H1 (cell line): ENCODE results near the gene ST6GALNAC2. TPM values are rescaled to one million over a fixed set of nuclear protein-coding genes. Genes with fewer than 3 reads are reported as not detected.

Source experiments
- CTCF ChIA-PET: fragments of 300-600 bp; sonication (Branson Sonifier 250); formaldehyde crosslinking; loops from one replicate; lab custom pipeline; 2021; ENCODE audit not compliant: partially characterized antibody; lab: Charles Lee
- POLR2A ChIA-PET: fragments of 300-600 bp; sonication (Branson Sonifier 250); formaldehyde crosslinking; loops from one replicate; lab custom pipeline; 2021; ENCODE audit warnings: inconsistent platforms; ENCODE audit not compliant: partially characterized antibody; lab: Charles Lee
- DNase-seq, 2 experiments: peaks; one replicate each; pipeline versions ENCODE4 v3.0.0 to v3.0.0-alpha.2; 2010 to 2022; ENCODE audit warnings: low spot score in 2 of 2, low read depth in 1 of 2, mixed read lengths in 1 of 2
- FAIRE-seq: peaks from 2 replicates; lab custom pipeline; 2011; peaks lifted over from hg19 to GRCh38; lab: Jason Lieb, UNC
- H2AFZ ChIP-seq: 2 replicates; pipeline ENCODE4 v1.8.1; 2012; ENCODE audit warnings: low read length, inconsistent platforms
- H2AK5ac ChIP-seq: 2 replicates; pipeline ENCODE4 v1.6.1; 2013; ENCODE audit warnings: low read depth, low read length
- H2BK120ac ChIP-seq: replicated peaks from 2 replicates; pipeline ENCODE3; 2013; ENCODE audit warnings: low read depth, low read length, inconsistent platforms
- H2BK12ac ChIP-seq: 2 replicates; pipeline ENCODE4 v1.6.1; 2013; ENCODE audit warnings: low read depth, low read length
- H2BK15ac ChIP-seq: 2 replicates; pipeline ENCODE4 v1.6.1; 2013; ENCODE audit warnings: low read length
- H2BK20ac ChIP-seq: 2 replicates; pipeline ENCODE4 v1.6.1; 2013; ENCODE audit warnings: low read length
- H2BK5ac ChIP-seq: 2 replicates; pipeline ENCODE4 v1.6.1; 2013; ENCODE audit warnings: low read depth, low read length
- H3K14ac ChIP-seq: 2 replicates; pipeline ENCODE4 v1.6.1; 2013; ENCODE audit warnings: inconsistent platforms; ENCODE audit not compliant: insufficient read length
- H3K18ac ChIP-seq: 2 replicates; pipeline ENCODE4 v1.6.1; 2013; ENCODE audit warnings: low read length; ENCODE audit errors: extremely low read depth
- H3K23ac ChIP-seq: 2 replicates; pipeline ENCODE4 v1.6.1; 2013; ENCODE audit warnings: inconsistent platforms; ENCODE audit not compliant: insufficient read length
- H3K23me2 ChIP-seq: 2 replicates; pipeline ENCODE4 v1.6.1; 2013; ENCODE audit warnings: low read depth, low read length
- H3K27ac ChIP-seq: 2 replicates; pipeline ENCODE4 v1.6.1; 2011; ENCODE audit warnings: low read depth, low read length, inconsistent platforms
- H3K27me3 ChIP-seq, 4 experiments: replicated peaks in 1 of 4; 1 replicate in 1 of 4; 2 replicates in 3 of 4; pipeline versions ENCODE4 v1.6.1 to v1.8.1; 2011 to 2013; ENCODE audit warnings: low read length in 3 of 4, mild to moderate bottlenecking in 3 of 4, inconsistent platforms in 2 of 4, mixed read lengths in 2 of 4, moderate library complexity in 1 of 4; ENCODE audit not compliant: control insufficient read depth in 3 of 4, insufficient read depth in 3 of 4; ENCODE audit errors: extremely low read depth in 1 of 4
- H3K36me3 ChIP-seq, 4 experiments: 2 replicates each; pipeline versions ENCODE4 v1.6.1 to v1.8.1; 2011 to 2013; ENCODE audit warnings: mild to moderate bottlenecking in 4 of 4, low read length in 3 of 4, moderate library complexity in 2 of 4, control low read depth in 1 of 4, inconsistent platforms in 1 of 4; ENCODE audit not compliant: insufficient read depth in 4 of 4, control insufficient read depth in 2 of 4
- H3K4ac ChIP-seq: replicated peaks from 2 replicates; pipeline ENCODE3; 2013; ENCODE audit warnings: low read length, low read depth, mixed read lengths, inconsistent platforms; ENCODE audit not compliant: insufficient read length
- H3K4me1 ChIP-seq, 4 experiments: replicated peaks in 1 of 4; 1 replicate in 1 of 4; 2 replicates in 3 of 4; pipeline versions ENCODE4 v1.6.1 to v1.8.1; 2011 to 2013; ENCODE audit warnings: low read length in 3 of 4, inconsistent platforms in 2 of 4, mixed read lengths in 1 of 4; ENCODE audit not compliant: insufficient read depth in 4 of 4, control insufficient read depth in 3 of 4
- H3K4me2 ChIP-seq, 2 experiments: 2 replicates each; pipeline versions ENCODE4 v1.6.1 to v1.8.1; 2011 to 2013; ENCODE audit warnings: low read depth in 2 of 2, low read length in 2 of 2, control low read depth in 1 of 2, inconsistent platforms in 1 of 2, mild to moderate bottlenecking in 1 of 2; ENCODE audit not compliant: insufficient read depth in 1 of 2
- H3K4me3 ChIP-seq, 4 experiments: fragments of 200-600, 300-600 bp in 1 of 4; sonication (generic), shearing (Covaris generic), sonication (Bioruptor Twin) in 1 of 4; 2 replicates each; pipeline versions ENCODE4 v1.5.1 to v1.8.1; 2011 to 2016; ENCODE audit warnings: low read length in 4 of 4, low read depth in 3 of 4, control low read depth in 2 of 4, inconsistent platforms in 2 of 4, mild to moderate bottlenecking in 2 of 4, mixed read lengths in 1 of 4, moderate library complexity in 1 of 4; ENCODE audit not compliant: insufficient read depth in 2 of 4; ENCODE audit errors: extremely low read depth in 1 of 4
- H3K56ac ChIP-seq: replicated peaks from 2 replicates; pipeline ENCODE3; 2013; ENCODE audit warnings: low read depth, mild to moderate bottlenecking, mixed read lengths, low read length, inconsistent platforms; ENCODE audit not compliant: insufficient read length
- H3K79me1 ChIP-seq: 2 replicates; pipeline ENCODE4 v1.6.1; 2013; ENCODE audit warnings: low read depth, low read length, control low read depth
- H3K79me2 ChIP-seq, 2 experiments: 2 replicates each; pipeline versions ENCODE4 v1.6.1 to v1.8.1; 2012 to 2013; ENCODE audit warnings: low read length in 2 of 2, mild to moderate bottlenecking in 2 of 2, inconsistent platforms in 1 of 2; ENCODE audit not compliant: insufficient read depth in 2 of 2, control insufficient read depth in 1 of 2
- H3K9ac ChIP-seq, 4 experiments: replicated peaks in 1 of 4; 1 replicate in 1 of 4; 2 replicates in 3 of 4; pipeline versions ENCODE4 v1.6.1 to v1.8.1; 2011 to 2013; ENCODE audit warnings: low read depth in 3 of 4, low read length in 3 of 4, control low read depth in 2 of 4, mild to moderate bottlenecking in 2 of 4, moderate library complexity in 2 of 4, inconsistent platforms in 1 of 4; ENCODE audit errors: extremely low read depth in 1 of 4
- H3K9me3 ChIP-seq, 2 experiments: 2 replicates each; pipeline versions ENCODE4 v1.6.1 to v1.8.1; 2012 to 2013; ENCODE audit warnings: mild to moderate bottlenecking in 2 of 2, moderate library complexity in 2 of 2, control low read depth in 1 of 2, inconsistent platforms in 1 of 2, low read depth in 1 of 2, low read length in 1 of 2, mixed read lengths in 1 of 2; ENCODE audit not compliant: insufficient read depth in 2 of 2
- H4K20me1 ChIP-seq, 2 experiments: replicated peaks in 1 of 2; 2 replicates each; pipeline versions ENCODE3 to v1.8.1; 2011 to 2013; ENCODE audit warnings: inconsistent platforms in 2 of 2, low read length in 2 of 2, mild to moderate bottlenecking in 1 of 2; ENCODE audit not compliant: insufficient read depth in 2 of 2, control insufficient read depth in 1 of 2
- H4K5ac ChIP-seq: 2 replicates; pipeline ENCODE4 v1.6.1; 2013; ENCODE audit warnings: low read length, low read depth, mixed read lengths, inconsistent platforms; ENCODE audit not compliant: insufficient read length
- H4K8ac ChIP-seq: 2 replicates; pipeline ENCODE4 v1.8.0; 2013; ENCODE audit warnings: mild to moderate bottlenecking, moderate library complexity, low read length, inconsistent platforms; ENCODE audit not compliant: insufficient read depth; ENCODE audit errors: extremely low read depth
- H4K91ac ChIP-seq: replicated peaks from 2 replicates; pipeline ENCODE3; 2013; ENCODE audit warnings: low read length, mixed read lengths, inconsistent platforms; ENCODE audit not compliant: insufficient read length
- EP300 ChIP-seq, 2 experiments: IDR thresholded peaks; 1 replicate in 1 of 2; 2 replicates in 1 of 2; pipeline ENCODE4 v1.6.1; 2011 to 2012; ENCODE audit warnings: low read depth in 2 of 2, low read length in 2 of 2, mild to moderate bottlenecking in 2 of 2, borderline replicate concordance in 1 of 2, inconsistent platforms in 1 of 2, moderate library complexity in 1 of 2
- GTF2F1 ChIP-seq: IDR thresholded peaks from 2 replicates; pipeline ENCODE4 v1.6.1; 2012; ENCODE audit warnings: low read depth, low read length, improper control_type of control experiment, borderline replicate concordance
- WGBS, 2 experiments: shearing (Covaris generic) in 1 of 2; methylation state at CpG; one replicate each; pipeline versions ENCODE4 v1.1.6 to v1.1.7; 2013 to 2015; ENCODE audit warnings: low lambda C conversion rate in 2 of 2, mixed read lengths in 2 of 2, inconsistent platforms in 1 of 2, low coverage in 1 of 2, missing lambda C conversion rate in 1 of 2; ENCODE audit not compliant: insufficient replicate concordance in 2 of 2, insufficient coverage in 1 of 2, insufficient read length in 1 of 2; ENCODE audit errors: extremely low coverage in 1 of 2, missing lambda C conversion rate in 1 of 2; 5-methylcytosine and 5-hydroxymethylcytosine counted together
- polyA plus RNA-seq, 7 experiments: library from polyadenylated mRNA; depleted of rRNA in 3 of 7; stranded (reverse) in 5 of 7; unstranded in 2 of 7; fragments of >200 nt in 5 of 7; fragments of 200-250 nt in 2 of 7; gene quantifications; 1 replicate in 5 of 7; 2 replicates in 1 of 7; 4 replicates in 1 of 7; pipeline versions ENCODE4 v1.2.1 to v1.2.3, GENCODE V29; 2011 to 2013; ENCODE audit warnings: missing spikeins in 2 of 7, mixed read lengths in 2 of 7
- total RNA-seq: library from RNA; stranded (reverse); fragmentation: NEBNext Ultra II Directional; extraction: Animal tissue kit (Norgen Biotek cat#: 25700); gene quantifications from 2 replicates; pipeline ENCODE4 v1.2.1, GENCODE V29; 2021
- TF ChIP-seq, protein P1 (sequence below): IDR thresholded peaks from 2 replicates; pipeline ENCODE4 v1.6.1; 2011; ENCODE audit warnings: low read depth, mild to moderate bottlenecking, low read length; ENCODE audit not compliant: insufficient read depth

ST6GALNAC2 gene
- total and polyA plus RNA-seq, 2 of the 8 experiments (the other 6 are each of a cell fraction or from before 2014, with no cell fraction given): 0.09 TPM; not detected in 1

DNA sequence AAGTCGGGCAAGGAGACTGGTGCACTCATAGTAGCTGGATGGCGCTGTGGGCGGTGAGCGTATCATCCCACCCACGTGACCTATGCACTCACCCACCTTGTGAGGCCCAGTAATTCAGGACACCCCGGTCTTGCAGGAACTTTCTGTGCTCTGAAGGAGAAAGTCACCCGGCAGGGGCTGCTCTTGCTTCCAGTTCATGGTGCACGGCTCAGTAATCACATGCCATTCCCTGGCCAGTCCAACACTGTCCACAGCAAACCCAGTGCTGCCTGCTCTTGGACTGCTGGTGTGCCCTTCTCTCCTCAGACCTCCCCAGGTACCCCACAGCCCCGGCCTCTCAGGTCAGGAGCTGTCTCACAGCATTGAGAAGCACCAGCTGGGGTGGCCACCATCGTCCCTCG is 68.0 kb downstream of the ST6GALNAC2 start:
- Histone ChIP-seq H3K4me1 (peaks cover 0 to 4% (median 0%) of the 10 kb centered on the region in 4 experiments; a peak in 3 of 7 replicates), H3K27ac (no peak overlapping the region), H3K36me3 (no peaks in the 10 kb centered on the region), H3K4me3 (no peak overlapping the region), H2BK120ac (no peak overlapping the region), H2BK15ac (no peak overlapping the region), H3K4ac (no peak overlapping the region), H3K9ac (no peak overlapping the region), H4K91ac (no peak overlapping the region), H2BK5ac (no peak overlapping the region), H3K9me3 (no peaks in the 10 kb centered on the region), H4K20me1 (peaks cover 0 to 1% of the 10 kb centered on the region in 2 experiments), H3K23ac (no peak overlapping the region), H2BK12ac (no peak overlapping the region), H2AFZ (no peak overlapping the region), H2BK20ac (no peak overlapping the region), H3K56ac (no peak overlapping the region), H3K79me1 (no peaks in the 10 kb centered on the region), H3K23me2 (no peaks in the 10 kb centered on the region), H4K8ac (no peak overlapping the region), H4K5ac (no peak overlapping the region), H3K14ac (no peak overlapping the region), H3K4me2 (no peak overlapping the region), H3K18ac (no peak overlapping the region), H3K27me3 (no peaks in the 10 kb centered on the region; a peak in 1 of 7 replicates), H2AK5ac (no peak overlapping the region), H3K79me2 (no peaks in the 10 kb centered on the region)
- POLR2A ChIA-PET: interaction anchor here (1.4 kb wide), 1 partner anchor 27 kb away, joined by 3 read pairs; no protein-coding TSS in a partner anchor
- no peak for FAIRE-seq
- DNase-seq: no peak
- WGBS, 2 experiments: 91% methylated on average over 10 of the region's 11 CpGs; no CpG with 5 or more reads in 1 of the 2 experiments
- TF ChIP-seq GTF2F1 (no peak), EP300 (IDR thresholded peaks at IDR 0.05; ENCODE audit: borderline replicate concordance in 1 of 2, low read depth in 2 of 2, low read length in 2 of 2) (no peak)
- TF ChIP-seq, protein P1, sequence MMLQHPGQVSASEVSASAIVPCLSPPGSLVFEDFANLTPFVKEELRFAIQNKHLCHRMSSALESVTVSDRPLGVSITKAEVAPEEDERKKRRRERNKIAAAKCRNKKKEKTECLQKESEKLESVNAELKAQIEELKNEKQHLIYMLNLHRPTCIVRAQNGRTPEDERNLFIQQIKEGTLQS: no peak
- CTCF ChIA-PET: interaction anchor here (1.1 to 10.8 kb wide), 7 partner anchors 12 to 164 kb away, joined by 3 to 260 read pairs (median 4); partner anchors contain the start of genes CYGB, PRCD and RHBDF2
